Liver (tissue), 9 donors: ENCODE data around the gene CFAP54. TPM values are rescaled to one million over a fixed set of nuclear protein-coding genes. Genes with fewer than 3 reads are reported as not detected.

Experiments
- DNase-seq: peaks from one replicate; pipeline ENCODE4 v3.0.0-alpha.2; 2017; ENCODE audit warnings: low spot score
- H3K27ac ChIP-seq, 2 donors: one replicate each; pipeline ENCODE4 v1.7.0; 2013; ENCODE audit warnings: inconsistent platforms in 2 of 2, low read length in 2 of 2, control low read depth in 1 of 2, low read depth in 1 of 2, mild to moderate bottlenecking in 1 of 2
- H3K27me3 ChIP-seq, 4 donors: one replicate each; pipeline versions ENCODE4 v1.6.1 to v1.7.0; 2013; ENCODE audit warnings: low read length in 3 of 4, inconsistent platforms in 1 of 4, mild to moderate bottlenecking in 1 of 4, moderate library complexity in 1 of 4; ENCODE audit not compliant: control insufficient read depth in 4 of 4, insufficient read depth in 4 of 4
- H3K36me3 ChIP-seq, 4 donors: one replicate each; pipeline versions ENCODE4 v1.6.1 to v1.7.0; 2013; ENCODE audit warnings: low read length in 3 of 4, mild to moderate bottlenecking in 3 of 4, low read depth in 1 of 4, moderate library complexity in 1 of 4; ENCODE audit not compliant: control insufficient read depth in 4 of 4, insufficient read depth in 3 of 4
- H3K4me1 ChIP-seq, 4 donors: one replicate each; pipeline versions ENCODE4 v1.6.1 to v1.7.0; 2013; ENCODE audit warnings: low read length in 3 of 4, mild to moderate bottlenecking in 3 of 4, moderate library complexity in 1 of 4; ENCODE audit not compliant: control insufficient read depth in 4 of 4, insufficient read depth in 4 of 4
- H3K4me3 ChIP-seq, 3 donors: one replicate each; pipeline versions ENCODE4 v1.6.1 to v1.7.0; 2013; ENCODE audit warnings: low read length in 3 of 3, control low read depth in 1 of 3, low read depth in 1 of 3, mild to moderate bottlenecking in 1 of 3
- H3K9ac ChIP-seq, 2 donors: one replicate each; pipeline ENCODE4 v1.7.0; 2013; ENCODE audit warnings: low read length in 2 of 2, mild to moderate bottlenecking in 2 of 2, moderate library complexity in 2 of 2, control low read depth in 1 of 2, low read depth in 1 of 2
- H3K9me3 ChIP-seq, 4 donors: one replicate each; pipeline versions ENCODE4 v1.6.1 to v1.7.0; 2013; ENCODE audit warnings: low read length in 3 of 4; ENCODE audit not compliant: control insufficient read depth in 4 of 4
- ATF3 ChIP-seq: IDR thresholded peaks from 2 replicates; pipeline ENCODE4 v1.6.1; 2016; ENCODE audit warnings: antibody characterized with exemption
- CTCF ChIP-seq: fragments of 150-350 bp; IDR thresholded peaks from 2 replicates; pipeline ENCODE4 v1.5.1; 2017; ENCODE audit warnings: improper control_type of control experiment, low read depth, low read length; ENCODE audit not compliant: missing input control
- EGR1 ChIP-seq, 2 donors: IDR thresholded peaks; 2 replicates each; pipeline ENCODE4 v1.6.1; 2016 to 2018; ENCODE audit warnings: antibody characterized with exemption in 2 of 2, low read depth in 2 of 2
- FOXA1 ChIP-seq: IDR thresholded peaks from 2 replicates; pipeline ENCODE4 v1.6.1; 2016; ENCODE audit warnings: antibody characterized with exemption
- FOXA2 ChIP-seq: IDR thresholded peaks from 2 replicates; pipeline ENCODE4 v1.6.1; 2016; ENCODE audit warnings: antibody characterized with exemption
- GABPA ChIP-seq, 2 donors: IDR thresholded peaks in 1 of 2; conservative IDR thresholded peaks in 1 of 2; 2 replicates each; pipeline ENCODE4 v1.6.1; 2016; ENCODE audit warnings: antibody characterized with exemption in 2 of 2, mild to moderate bottlenecking in 1 of 2, moderate library complexity in 1 of 2
- HNF4A ChIP-seq, 2 donors: conservative IDR thresholded peaks; 2 replicates each; pipeline ENCODE4 v1.6.1; 2016; ENCODE audit warnings: antibody characterized with exemption in 2 of 2, mild to moderate bottlenecking in 2 of 2
- JUND ChIP-seq, 2 donors: IDR thresholded peaks; 2 replicates each; pipeline ENCODE4 v1.6.1; 2016; ENCODE audit warnings: antibody characterized with exemption in 2 of 2
- MAX ChIP-seq: IDR thresholded peaks from 2 replicates; pipeline ENCODE4 v1.6.1; 2016; ENCODE audit warnings: antibody characterized with exemption
- NR2F2 ChIP-seq: IDR thresholded peaks from 2 replicates; pipeline ENCODE4 v1.6.1; 2016; ENCODE audit warnings: antibody characterized with exemption
- RXRA ChIP-seq, 2 donors: IDR thresholded peaks; 2 replicates each; pipeline ENCODE4 v1.6.1; 2017 to 2018; ENCODE audit warnings: antibody characterized with exemption in 2 of 2, mild to moderate bottlenecking in 1 of 2
- SP1 ChIP-seq: IDR thresholded peaks from 2 replicates; pipeline ENCODE4 v1.6.1; 2018; ENCODE audit warnings: antibody characterized with exemption, mild to moderate bottlenecking
- TAF1 ChIP-seq: conservative IDR thresholded peaks from 2 replicates; pipeline ENCODE4 v1.6.1; 2016; ENCODE audit warnings: antibody characterized with exemption, mild to moderate bottlenecking
- YY1 ChIP-seq: IDR thresholded peaks from 2 replicates; pipeline ENCODE4 v1.6.1; 2016; ENCODE audit warnings: antibody characterized with exemption, mild to moderate bottlenecking
- WGBS: extraction: QIAGEN DNeasy Blood & Tissue Kit; methylation state at CpG from one replicate; pipeline ENCODE4 v1.1.7; 2013; 5-methylcytosine and 5-hydroxymethylcytosine counted together
- polyA plus RNA-seq, 2 donors: library from polyadenylated mRNA; stranded (reverse) in 1 of 2; unstranded in 1 of 2; fragments of 200-250 nt in 1 of 2; fragments of >200 nt in 1 of 2; fragmentation: Nextera tagmentation in 1 of 2; extraction: Ambion mirVana in 1 of 2; gene quantifications; one replicate each; pipeline versions ENCODE4 v1.2.1 to v1.2.3, GENCODE V29; 2013 to 2015
- total RNA-seq, 2 donors: library from RNA; depleted of rRNA; stranded (reverse); fragments of >200 nt; gene quantifications; one replicate each; pipeline ENCODE4 v1.2.3, GENCODE V29; 2014
- TF ChIP-seq, protein P1 (sequence below): IDR thresholded peaks from 2 replicates; pipeline ENCODE4 v1.6.1; 2016; ENCODE audit warnings: antibody characterized with exemption, mild to moderate bottlenecking
- TF ChIP-seq, protein P2 (sequence below): IDR thresholded peaks from 2 replicates; pipeline ENCODE4 v1.6.1; 2016; ENCODE audit warnings: antibody characterized with exemption
- donor health status: healthy.
- donor health status: healthy.
- donor health status: healthy.
- donor health status: healthy.
- donor health status: healthy.

CFAP54 gene
- total and polyA plus RNA-seq, 4 donors, result 0.01 to 0.19 (median 0.15) TPM

GRCh38 chr12:96701856-96702255 lies 212.5 kb downstream of the CFAP54 start:
- DNase-seq, result no peak
- TF ChIP-seq GABPA (IDR thresholded peaks at IDR 0.05 in 1 of 2, conservative IDR thresholded peaks at IDR 0.05 in 1 of 2) (no peak), NR2F2 (no peak), FOXA2 (no peak), FOXA1 (no peak), EGR1 (IDR thresholded peaks at IDR 0.05; ENCODE audit: low read depth in 2 of 2) (no peak), ATF3 (no peak), HNF4A (conservative IDR thresholded peaks at IDR 0.05) (no peak), TAF1 (no peak), YY1 (no peak), SP1 (no peak), CTCF (no peak), MAX (no peak), RXRA (IDR thresholded peaks at IDR 0.05) (no peak), JUND (IDR thresholded peaks at IDR 0.05) (no peak)
- TF ChIP-seq, protein P1, sequence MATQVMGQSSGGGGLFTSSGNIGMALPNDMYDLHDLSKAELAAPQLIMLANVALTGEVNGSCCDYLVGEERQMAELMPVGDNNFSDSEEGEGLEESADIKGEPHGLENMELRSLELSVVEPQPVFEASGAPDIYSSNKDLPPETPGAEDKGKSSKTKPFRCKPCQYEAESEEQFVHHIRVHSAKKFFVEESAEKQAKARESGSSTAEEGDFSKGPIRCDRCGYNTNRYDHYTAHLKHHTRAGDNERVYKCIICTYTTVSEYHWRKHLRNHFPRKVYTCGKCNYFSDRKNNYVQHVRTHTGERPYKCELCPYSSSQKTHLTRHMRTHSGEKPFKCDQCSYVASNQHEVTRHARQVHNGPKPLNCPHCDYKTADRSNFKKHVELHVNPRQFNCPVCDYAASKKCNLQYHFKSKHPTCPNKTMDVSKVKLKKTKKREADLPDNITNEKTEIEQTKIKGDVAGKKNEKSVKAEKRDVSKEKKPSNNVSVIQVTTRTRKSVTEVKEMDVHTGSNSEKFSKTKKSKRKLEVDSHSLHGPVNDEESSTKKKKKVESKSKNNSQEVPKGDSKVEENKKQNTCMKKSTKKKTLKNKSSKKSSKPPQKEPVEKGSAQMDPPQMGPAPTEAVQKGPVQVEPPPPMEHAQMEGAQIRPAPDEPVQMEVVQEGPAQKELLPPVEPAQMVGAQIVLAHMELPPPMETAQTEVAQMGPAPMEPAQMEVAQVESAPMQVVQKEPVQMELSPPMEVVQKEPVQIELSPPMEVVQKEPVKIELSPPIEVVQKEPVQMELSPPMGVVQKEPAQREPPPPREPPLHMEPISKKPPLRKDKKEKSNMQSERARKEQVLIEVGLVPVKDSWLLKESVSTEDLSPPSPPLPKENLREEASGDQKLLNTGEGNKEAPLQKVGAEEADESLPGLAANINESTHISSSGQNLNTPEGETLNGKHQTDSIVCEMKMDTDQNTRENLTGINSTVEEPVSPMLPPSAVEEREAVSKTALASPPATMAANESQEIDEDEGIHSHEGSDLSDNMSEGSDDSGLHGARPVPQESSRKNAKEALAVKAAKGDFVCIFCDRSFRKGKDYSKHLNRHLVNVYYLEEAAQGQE, result no peak
- TF ChIP-seq, protein P2, sequence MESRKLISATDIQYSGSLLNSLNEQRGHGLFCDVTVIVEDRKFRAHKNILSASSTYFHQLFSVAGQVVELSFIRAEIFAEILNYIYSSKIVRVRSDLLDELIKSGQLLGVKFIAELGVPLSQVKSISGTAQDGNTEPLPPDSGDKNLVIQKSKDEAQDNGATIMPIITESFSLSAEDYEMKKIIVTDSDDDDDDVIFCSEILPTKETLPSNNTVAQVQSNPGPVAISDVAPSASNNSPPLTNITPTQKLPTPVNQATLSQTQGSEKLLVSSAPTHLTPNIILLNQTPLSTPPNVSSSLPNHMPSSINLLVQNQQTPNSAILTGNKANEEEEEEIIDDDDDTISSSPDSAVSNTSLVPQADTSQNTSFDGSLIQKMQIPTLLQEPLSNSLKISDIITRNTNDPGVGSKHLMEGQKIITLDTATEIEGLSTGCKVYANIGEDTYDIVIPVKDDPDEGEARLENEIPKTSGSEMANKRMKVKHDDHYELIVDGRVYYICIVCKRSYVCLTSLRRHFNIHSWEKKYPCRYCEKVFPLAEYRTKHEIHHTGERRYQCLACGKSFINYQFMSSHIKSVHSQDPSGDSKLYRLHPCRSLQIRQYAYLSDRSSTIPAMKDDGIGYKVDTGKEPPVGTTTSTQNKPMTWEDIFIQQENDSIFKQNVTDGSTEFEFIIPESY, result no peak
- Histone ChIP-seq H3K9me3 (no peaks in the 10 kb centered on the region), H3K4me3 (no peak overlapping the region), H3K27me3 (peaks cover 0 to 3% (median 1%) of the 10 kb centered on the region in 4 donors), H3K9ac (no peak overlapping the region), H3K27ac (no peak overlapping the region), H3K4me1 (no peaks in the 10 kb centered on the region), H3K36me3 (no peaks in the 10 kb centered on the region)
- 76% methylated on average over 6 of the region's 6 CpGs for WGBS
